WTC11 (cell line): ENCODE data around the gene MEAF6. TPM values are rescaled to one million over a fixed set of nuclear protein-coding genes. Genes with fewer than 3 reads are reported as not detected.

Experiments used
- ATAC-seq: fragments of 200-7000 bp; cut with Tn5 transposase; 2 replicates; pipeline ENCODE4 v1.10.0; 2021; ENCODE audit warnings: mild to moderate bottlenecking, moderate library complexity
- CTCF ChIA-PET: fragments of 300-600 bp; sonication (Branson Sonifier 250); formaldehyde crosslinking; loops from one replicate; lab custom pipeline; 2021; ENCODE audit warnings: antibody characterized with exemption; lab: Charles Lee
- POLR2A ChIA-PET: fragments of 350-600 bp; sonication (Branson Sonifier 250); formaldehyde crosslinking; loops from one replicate; lab custom pipeline; 2021; ENCODE audit warnings: antibody characterized with exemption; lab: Charles Lee
- DNase-seq: peaks from one replicate; pipeline ENCODE4 v3.0.0; 2021; ENCODE audit warnings: low spot score
- H3K27ac Mint-ChIP-seq: 2 replicates; pipeline ENCODE4 v1.8.0; 2021; ENCODE audit warnings: mixed read lengths
- H3K27me3 Mint-ChIP-seq: 2 replicates; pipeline ENCODE4 v1.8.0; 2021; ENCODE audit warnings: low read depth, mild to moderate bottlenecking, moderate library complexity, mixed read lengths
- H3K36me3 Mint-ChIP-seq: 2 replicates; pipeline ENCODE4 v1.8.0; 2021; ENCODE audit warnings: mixed read lengths
- H3K4me1 Mint-ChIP-seq: 2 replicates; pipeline ENCODE4 v1.8.0; 2022; ENCODE audit warnings: mixed read lengths
- H3K4me3 Mint-ChIP-seq: 2 replicates; pipeline ENCODE4 v1.8.0; 2021; ENCODE audit warnings: mild to moderate bottlenecking, moderate library complexity, mixed read lengths
- H3K9me3 Mint-ChIP-seq: 2 replicates; pipeline ENCODE4 v1.8.0; 2021; ENCODE audit warnings: mixed read lengths
- CBFB ChIP-seq: sonication (generic); formaldehyde crosslinking; IDR thresholded peaks from 2 replicates; pipeline ENCODE4 v1.8.1; 2022; ENCODE audit warnings: mild to moderate bottlenecking, low read depth, missing genetic modification reagents
- CREB1 ChIP-seq: sonication (generic); formaldehyde crosslinking; IDR thresholded peaks from 2 replicates; pipeline ENCODE4 v1.8.0; 2023; ENCODE audit warnings: mild to moderate bottlenecking, missing genetic modification reagents
- CREM ChIP-seq: sonication (generic); formaldehyde crosslinking; IDR thresholded peaks from 2 replicates; pipeline ENCODE4 v1.8.1; 2022; ENCODE audit warnings: mild to moderate bottlenecking, missing genetic modification reagents, moderate library complexity
- FOXK1 ChIP-seq: sonication (generic); formaldehyde crosslinking; IDR thresholded peaks from 2 replicates; pipeline ENCODE4 v1.8.0; 2022; ENCODE audit warnings: mild to moderate bottlenecking, moderate library complexity, missing genetic modification reagents
- GRHL2 ChIP-seq: fragments of 250-450 bp; sonication (Bioruptor Pico); IDR thresholded peaks from 2 replicates; pipeline ENCODE4 v1.8.0; 2022; ENCODE audit warnings: mild to moderate bottlenecking, moderate library complexity; ENCODE audit not compliant: insufficient replicate concordance, severe bottlenecking
- HMGA2 ChIP-seq: fragments of 250-450 bp; sonication (Bioruptor Pico); IDR thresholded peaks from 2 replicates; pipeline ENCODE4 v1.4.0; 2021; ENCODE audit warnings: mild to moderate bottlenecking, moderate library complexity
- MYBL2 ChIP-seq: sonication (generic); formaldehyde crosslinking; IDR thresholded peaks from 2 replicates; pipeline ENCODE4 v1.8.1; 2023; ENCODE audit warnings: mild to moderate bottlenecking, moderate library complexity, missing genetic modification reagents
- TCF7 ChIP-seq: sonication (generic); formaldehyde crosslinking; IDR thresholded peaks from 2 replicates; pipeline ENCODE4 v1.8.0; 2022; ENCODE audit warnings: mild to moderate bottlenecking, low read depth, missing genetic modification reagents, moderate library complexity
- TEAD1 ChIP-seq: sonication (generic); formaldehyde crosslinking; IDR thresholded peaks from 2 replicates; pipeline ENCODE4 v1.8.0; 2022; ENCODE audit warnings: mild to moderate bottlenecking, missing genetic modification reagents
- TP53 ChIP-seq: sonication (generic); formaldehyde crosslinking; IDR thresholded peaks from 2 replicates; pipeline ENCODE4 v1.8.1; 2023; ENCODE audit warnings: mild to moderate bottlenecking, missing genetic modification reagents
- ZNF138 ChIP-seq: sonication (generic); formaldehyde crosslinking; conservative IDR thresholded peaks from 2 replicates; pipeline ENCODE4 v1.8.1; 2022; ENCODE audit warnings: mild to moderate bottlenecking, moderate library complexity, missing genetic modification reagents
- ZNF317 ChIP-seq: sonication (generic); formaldehyde crosslinking; IDR thresholded peaks from 2 replicates; pipeline ENCODE4 v1.8.1; 2023; ENCODE audit warnings: low read depth, mild to moderate bottlenecking, moderate library complexity, missing genetic modification reagents, borderline replicate concordance
- ZNF396 ChIP-seq: fragments of 250-450 bp; sonication (Bioruptor Pico); IDR thresholded peaks from 2 replicates; pipeline ENCODE4 v1.8.0; 2021; ENCODE audit warnings: mild to moderate bottlenecking, moderate library complexity, borderline replicate concordance
- total RNA-seq: library from RNA; stranded (reverse); gene quantifications from 3 replicates; pipeline ENCODE4 v1.2.3, GENCODE V29; 2021
- TF ChIP-seq, protein P1 (sequence below): fragments of 250-450 bp; sonication (Bioruptor Pico); IDR thresholded peaks from 2 replicates; pipeline ENCODE4 v1.9.0; 2021; ENCODE audit warnings: moderate library complexity, mild to moderate bottlenecking, inconsistent platforms, borderline replicate concordance
- TF ChIP-seq, protein P2 (sequence below): fragments of 250-450 bp; sonication (Bioruptor Pico); IDR thresholded peaks from 2 replicates; pipeline ENCODE4 v1.8.0; 2021; ENCODE audit warnings: mild to moderate bottlenecking
- TF ChIP-seq, protein P3 (sequence below): sonication (generic); formaldehyde crosslinking; IDR thresholded peaks from 2 replicates; pipeline ENCODE4 v1.8.1; 2023; ENCODE audit warnings: mild to moderate bottlenecking, missing genetic modification reagents, moderate library complexity
- TF ChIP-seq, protein P4 (sequence below): fragments of 250-450 bp; sonication (Bioruptor Pico); IDR thresholded peaks from 2 replicates; pipeline ENCODE4 v1.9.0; 2021; ENCODE audit warnings: mild to moderate bottlenecking
- TF ChIP-seq, protein P5 (sequence below): sonication (generic); formaldehyde crosslinking; IDR thresholded peaks from 2 replicates; pipeline ENCODE4 v1.8.1; 2022; ENCODE audit warnings: mild to moderate bottlenecking, missing genetic modification reagents, moderate library complexity, borderline replicate concordance
- TF ChIP-seq, protein P6 (sequence below): sonication (generic); formaldehyde crosslinking; IDR thresholded peaks from 2 replicates; pipeline ENCODE4 v1.8.0; 2023; ENCODE audit warnings: mild to moderate bottlenecking, missing genetic modification reagents
- TF ChIP-seq, protein P7 (sequence below): sonication (generic); formaldehyde crosslinking; IDR thresholded peaks from 2 replicates; pipeline ENCODE4 v1.8.1; 2023; ENCODE audit warnings: mild to moderate bottlenecking, missing genetic modification reagents, moderate library complexity

The MEAF6 gene
- total RNA-seq, 1 experiment from 2014 or later, result 37.4 TPM

DNA sequence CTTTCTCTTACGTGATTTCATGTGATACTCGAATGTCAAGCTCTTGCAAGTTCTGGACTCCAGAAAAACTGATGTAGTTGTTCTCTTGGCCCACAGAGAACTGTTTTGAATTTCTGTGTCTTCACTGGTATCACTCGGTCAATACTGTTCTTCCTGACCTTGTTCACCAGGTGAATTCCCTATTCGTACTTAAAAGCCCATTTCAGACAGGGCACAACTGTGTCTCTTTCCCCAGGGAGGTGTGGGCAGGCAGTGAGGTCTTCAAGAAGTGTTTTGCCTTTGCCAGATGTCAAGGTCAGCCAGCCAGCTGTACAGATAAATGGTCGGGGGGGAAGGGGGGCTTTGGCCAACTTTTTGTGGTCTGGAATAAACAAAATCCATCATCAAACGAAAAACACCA, 67.7 kb downstream of the MEAF6 start:
- CTCF ChIA-PET, result interaction anchor here (1.1 to 1.7 kb wide), 2 partner anchors 41 to 62 kb away, joined by 3 to 4 read pairs; no protein-coding TSS in a partner anchor
- Mint-ChIP-seq H3K27ac (no peak overlapping the region), H3K36me3 (no peaks in the 10 kb centered on the region), H3K27me3 (peaks cover 28% of the 10 kb centered on the region), H3K4me3 (no peak overlapping the region), H3K4me1 (peaks cover 44% of the 10 kb centered on the region), H3K9me3 (no peaks in the 10 kb centered on the region)
- POLR2A ChIA-PET, result no interaction called here
- TF ChIP-seq CREM (CRISPR knock-in tag) (no peak), TP53 (no peak), ZNF138 (CRISPR knock-in tag) (no peak), CBFB (CRISPR knock-in tag) (no peak), ZNF317 (CRISPR knock-in tag) (no peak), TCF7 (no peak), MYBL2 (CRISPR knock-in tag) (no peak), GRHL2 (CRISPR knock-in tag) (no peak), HMGA2 (no peak), TEAD1 (CRISPR knock-in tag) (no peak), ZNF396 (CRISPR knock-in tag) (no peak), FOXK1 (no peak)
- TF ChIP-seq, protein P1, sequence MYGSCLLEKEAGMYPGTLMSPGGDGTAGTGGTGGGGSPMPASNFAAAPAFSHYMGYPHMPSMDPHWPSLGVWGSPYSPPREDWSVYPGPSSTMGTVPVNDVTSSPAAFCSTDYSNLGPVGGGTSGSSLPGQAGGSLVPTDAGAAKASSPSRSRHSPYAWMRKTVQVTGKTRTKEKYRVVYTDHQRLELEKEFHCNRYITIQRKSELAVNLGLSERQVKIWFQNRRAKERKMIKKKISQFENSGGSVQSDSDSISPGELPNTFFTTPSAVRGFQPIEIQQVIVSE (CRISPR knock-in tag), result no peak
- TF ChIP-seq, protein P2, sequence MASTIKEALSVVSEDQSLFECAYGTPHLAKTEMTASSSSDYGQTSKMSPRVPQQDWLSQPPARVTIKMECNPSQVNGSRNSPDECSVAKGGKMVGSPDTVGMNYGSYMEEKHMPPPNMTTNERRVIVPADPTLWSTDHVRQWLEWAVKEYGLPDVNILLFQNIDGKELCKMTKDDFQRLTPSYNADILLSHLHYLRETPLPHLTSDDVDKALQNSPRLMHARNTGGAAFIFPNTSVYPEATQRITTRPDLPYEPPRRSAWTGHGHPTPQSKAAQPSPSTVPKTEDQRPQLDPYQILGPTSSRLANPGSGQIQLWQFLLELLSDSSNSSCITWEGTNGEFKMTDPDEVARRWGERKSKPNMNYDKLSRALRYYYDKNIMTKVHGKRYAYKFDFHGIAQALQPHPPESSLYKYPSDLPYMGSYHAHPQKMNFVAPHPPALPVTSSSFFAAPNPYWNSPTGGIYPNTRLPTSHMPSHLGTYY (CRISPR knock-in tag), result no peak
- TF ChIP-seq, protein P3, sequence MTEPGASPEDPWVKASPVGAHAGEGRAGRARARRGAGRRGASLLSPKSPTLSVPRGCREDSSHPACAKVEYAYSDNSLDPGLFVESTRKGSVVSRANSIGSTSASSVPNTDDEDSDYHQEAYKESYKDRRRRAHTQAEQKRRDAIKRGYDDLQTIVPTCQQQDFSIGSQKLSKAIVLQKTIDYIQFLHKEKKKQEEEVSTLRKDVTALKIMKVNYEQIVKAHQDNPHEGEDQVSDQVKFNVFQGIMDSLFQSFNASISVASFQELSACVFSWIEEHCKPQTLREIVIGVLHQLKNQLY (CRISPR knock-in tag), result no peak
- TF ChIP-seq, protein P4, sequence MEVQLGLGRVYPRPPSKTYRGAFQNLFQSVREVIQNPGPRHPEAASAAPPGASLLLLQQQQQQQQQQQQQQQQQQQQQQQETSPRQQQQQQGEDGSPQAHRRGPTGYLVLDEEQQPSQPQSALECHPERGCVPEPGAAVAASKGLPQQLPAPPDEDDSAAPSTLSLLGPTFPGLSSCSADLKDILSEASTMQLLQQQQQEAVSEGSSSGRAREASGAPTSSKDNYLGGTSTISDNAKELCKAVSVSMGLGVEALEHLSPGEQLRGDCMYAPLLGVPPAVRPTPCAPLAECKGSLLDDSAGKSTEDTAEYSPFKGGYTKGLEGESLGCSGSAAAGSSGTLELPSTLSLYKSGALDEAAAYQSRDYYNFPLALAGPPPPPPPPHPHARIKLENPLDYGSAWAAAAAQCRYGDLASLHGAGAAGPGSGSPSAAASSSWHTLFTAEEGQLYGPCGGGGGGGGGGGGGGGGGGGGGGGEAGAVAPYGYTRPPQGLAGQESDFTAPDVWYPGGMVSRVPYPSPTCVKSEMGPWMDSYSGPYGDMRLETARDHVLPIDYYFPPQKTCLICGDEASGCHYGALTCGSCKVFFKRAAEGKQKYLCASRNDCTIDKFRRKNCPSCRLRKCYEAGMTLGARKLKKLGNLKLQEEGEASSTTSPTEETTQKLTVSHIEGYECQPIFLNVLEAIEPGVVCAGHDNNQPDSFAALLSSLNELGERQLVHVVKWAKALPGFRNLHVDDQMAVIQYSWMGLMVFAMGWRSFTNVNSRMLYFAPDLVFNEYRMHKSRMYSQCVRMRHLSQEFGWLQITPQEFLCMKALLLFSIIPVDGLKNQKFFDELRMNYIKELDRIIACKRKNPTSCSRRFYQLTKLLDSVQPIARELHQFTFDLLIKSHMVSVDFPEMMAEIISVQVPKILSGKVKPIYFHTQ (CRISPR knock-in tag), result no peak
- TF ChIP-seq, protein P5, sequence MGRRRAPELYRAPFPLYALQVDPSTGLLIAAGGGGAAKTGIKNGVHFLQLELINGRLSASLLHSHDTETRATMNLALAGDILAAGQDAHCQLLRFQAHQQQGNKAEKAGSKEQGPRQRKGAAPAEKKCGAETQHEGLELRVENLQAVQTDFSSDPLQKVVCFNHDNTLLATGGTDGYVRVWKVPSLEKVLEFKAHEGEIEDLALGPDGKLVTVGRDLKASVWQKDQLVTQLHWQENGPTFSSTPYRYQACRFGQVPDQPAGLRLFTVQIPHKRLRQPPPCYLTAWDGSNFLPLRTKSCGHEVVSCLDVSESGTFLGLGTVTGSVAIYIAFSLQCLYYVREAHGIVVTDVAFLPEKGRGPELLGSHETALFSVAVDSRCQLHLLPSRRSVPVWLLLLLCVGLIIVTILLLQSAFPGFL (CRISPR knock-in tag), result no peak
- DNase-seq, result no peak
- ATAC-seq, result no peak

DNA sequence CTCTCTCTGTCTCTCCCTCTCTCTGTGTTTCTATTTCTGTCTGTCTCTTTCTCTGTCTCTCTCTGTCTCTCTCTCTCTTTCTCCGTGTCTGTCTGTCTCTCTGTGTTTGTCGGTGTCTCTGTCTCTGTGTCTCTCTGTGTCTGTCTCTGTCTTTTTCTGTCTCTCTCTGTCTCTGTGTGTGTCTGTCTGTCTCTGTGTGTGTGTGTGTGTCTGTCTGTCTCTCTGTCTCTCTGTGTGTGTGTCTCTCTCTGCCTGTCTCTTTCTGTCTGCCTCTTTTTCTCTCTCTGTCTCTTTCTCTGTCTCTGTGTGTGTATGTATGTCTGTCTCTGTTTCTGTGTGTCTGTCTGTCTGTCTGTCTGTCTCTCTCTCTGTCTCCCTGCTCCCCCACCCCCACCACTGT, 71.9 kb downstream of the MEAF6 start:
- no peaks in the 10 kb centered on the region for H3K9me3 Mint-ChIP-seq
- peaks cover 55% of the 10 kb centered on the region for H3K27me3 Mint-ChIP-seq
- H3K27ac Mint-ChIP-seq, result no peak overlapping the region
- no peak for ATAC-seq
- CTCF ChIA-PET, result interaction anchor here (0.5 kb wide), 1 partner anchor 8 kb away, joined by 3 read pairs; no protein-coding TSS in a partner anchor
- H3K36me3 Mint-ChIP-seq, result no peaks in the 10 kb centered on the region
- H3K4me3 Mint-ChIP-seq, result no peak overlapping the region
- POLR2A ChIA-PET, result no interaction called here
- TF ChIP-seq CREB1 (CRISPR knock-in tag) (no peak), TP53 (no peak), TCF7 (no peak)
- TF ChIP-seq, protein P6, sequence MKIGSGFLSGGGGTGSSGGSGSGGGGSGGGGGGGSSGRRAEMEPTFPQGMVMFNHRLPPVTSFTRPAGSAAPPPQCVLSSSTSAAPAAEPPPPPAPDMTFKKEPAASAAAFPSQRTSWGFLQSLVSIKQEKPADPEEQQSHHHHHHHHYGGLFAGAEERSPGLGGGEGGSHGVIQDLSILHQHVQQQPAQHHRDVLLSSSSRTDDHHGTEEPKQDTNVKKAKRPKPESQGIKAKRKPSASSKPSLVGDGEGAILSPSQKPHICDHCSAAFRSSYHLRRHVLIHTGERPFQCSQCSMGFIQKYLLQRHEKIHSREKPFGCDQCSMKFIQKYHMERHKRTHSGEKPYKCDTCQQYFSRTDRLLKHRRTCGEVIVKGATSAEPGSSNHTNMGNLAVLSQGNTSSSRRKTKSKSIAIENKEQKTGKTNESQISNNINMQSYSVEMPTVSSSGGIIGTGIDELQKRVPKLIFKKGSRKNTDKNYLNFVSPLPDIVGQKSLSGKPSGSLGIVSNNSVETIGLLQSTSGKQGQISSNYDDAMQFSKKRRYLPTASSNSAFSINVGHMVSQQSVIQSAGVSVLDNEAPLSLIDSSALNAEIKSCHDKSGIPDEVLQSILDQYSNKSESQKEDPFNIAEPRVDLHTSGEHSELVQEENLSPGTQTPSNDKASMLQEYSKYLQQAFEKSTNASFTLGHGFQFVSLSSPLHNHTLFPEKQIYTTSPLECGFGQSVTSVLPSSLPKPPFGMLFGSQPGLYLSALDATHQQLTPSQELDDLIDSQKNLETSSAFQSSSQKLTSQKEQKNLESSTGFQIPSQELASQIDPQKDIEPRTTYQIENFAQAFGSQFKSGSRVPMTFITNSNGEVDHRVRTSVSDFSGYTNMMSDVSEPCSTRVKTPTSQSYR, result no peak
- TF ChIP-seq, protein P7, sequence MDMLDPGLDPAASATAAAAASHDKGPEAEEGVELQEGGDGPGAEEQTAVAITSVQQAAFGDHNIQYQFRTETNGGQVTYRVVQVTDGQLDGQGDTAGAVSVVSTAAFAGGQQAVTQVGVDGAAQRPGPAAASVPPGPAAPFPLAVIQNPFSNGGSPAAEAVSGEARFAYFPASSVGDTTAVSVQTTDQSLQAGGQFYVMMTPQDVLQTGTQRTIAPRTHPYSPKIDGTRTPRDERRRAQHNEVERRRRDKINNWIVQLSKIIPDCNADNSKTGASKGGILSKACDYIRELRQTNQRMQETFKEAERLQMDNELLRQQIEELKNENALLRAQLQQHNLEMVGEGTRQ (CRISPR knock-in tag), result no peak
- TF ChIP-seq, protein P4 (CRISPR knock-in tag), result no peak
- DNase-seq, result no peak
- peaks cover 28% of the 10 kb centered on the region for H3K4me1 Mint-ChIP-seq
